A549 (cell line): Measurements from ENCODE around the gene KLB. TPM values are rescaled to one million over a fixed set of nuclear protein-coding genes. Genes with fewer than 3 reads are reported as not detected.
"Not testable (repeated sequence)": the region's sequence is repeated elsewhere in the genome, so short reads cannot be mapped to it uniquely, and the experiment has no call there.

Experiments used
- ATAC-seq, 2 experiments: fragments of 200-7000 bp in 1 of 2; fragments of >200 bp in 1 of 2; cut with Nextera tagmentation in 1 of 2; cut with Tn5 transposase in 1 of 2; 3 replicates each; pipeline versions ENCODE4 v1.8.0 to v1.9.1; 2018 to 2020; ENCODE audit warnings: mild to moderate bottlenecking in 1 of 2, moderate library complexity in 1 of 2
- CTCF ChIA-PET: fragments of 300-600 bp; sonication (Branson Sonifier 250); formaldehyde crosslinking; extraction: SDS; loops from one replicate; lab custom pipeline; 2021; ENCODE audit warnings: antibody characterized with exemption, inconsistent platforms; lab: Yijun Ruan, JAX
- POLR2A ChIA-PET: fragments of 350-600 bp; formaldehyde crosslinking; extraction: SDS; loops from one replicate; lab custom pipeline; 2021; ENCODE audit warnings: antibody characterized with exemption, inconsistent platforms; lab: Yijun Ruan, JAX
- DNase-seq, 2 experiments: peaks; one replicate each; pipeline versions ENCODE4 v3.0.0 to v3.0.0-alpha.2; 2011 to 2016; ENCODE audit warnings: low read depth in 1 of 2, low spot score in 1 of 2
- FAIRE-seq: peaks from 2 replicates; lab custom pipeline; 2011; peaks lifted over from hg19 to GRCh38; lab: Jason Lieb, UNC
- H3K27ac ChIP-seq, 2 experiments: fragments of >200 bp; sonication (Bioruptor Twin); formaldehyde crosslinking; 3 replicates each; pipeline ENCODE4 v1.5.1; 2016 to 2017
- H3K4me1 ChIP-seq: fragments of >200 bp; sonication (Bioruptor Twin); formaldehyde crosslinking; 3 replicates; pipeline ENCODE4 v1.6.1; 2016
- H3K4me2 ChIP-seq: fragments of >200 bp; sonication (Bioruptor Twin); formaldehyde crosslinking; 3 replicates; pipeline ENCODE4 v1.6.1; 2016
- H3K4me3 ChIP-seq: fragments of >200 bp; sonication (Bioruptor Twin); formaldehyde crosslinking; 3 replicates; pipeline ENCODE4 v1.5.1; 2016
- H3K9me3 ChIP-seq: fragments of >200 bp; sonication (Bioruptor Twin); formaldehyde crosslinking; 3 replicates; pipeline ENCODE4 v1.6.1; 2016
- ATOH8 ChIP-seq: fragments of 250-450 bp; sonication (Bioruptor Pico); IDR thresholded peaks from 2 replicates; pipeline ENCODE4 v1.5.0; 2020; ENCODE audit warnings: low read depth, mild to moderate bottlenecking, moderate library complexity
- BHLHE40 ChIP-seq: IDR thresholded peaks from 2 replicates; pipeline ENCODE4 v1.6.1; 2012; ENCODE audit warnings: low read depth, low read length, inconsistent platforms
- CBX8 ChIP-seq: fragments of 200-600 bp; sonication (generic); IDR thresholded peaks from 2 replicates; pipeline ENCODE4 v1.6.1; 2016
- CEBPB ChIP-seq, 2 experiments: fragments of >200 bp in 1 of 2; sonication (Bioruptor Twin) in 1 of 2; formaldehyde crosslinking in 1 of 2; IDR thresholded peaks; 2 replicates each; pipeline ENCODE4 v1.6.1; 2012 to 2016
- ESRRA ChIP-seq: fragments of 150-350 bp; IDR thresholded peaks from 2 replicates; pipeline ENCODE4 v1.6.1; 2014; ENCODE audit warnings: mild to moderate bottlenecking, low read length, borderline replicate concordance
- FOSB ChIP-seq: fragments of 250-450 bp; sonication (Bioruptor Pico); IDR thresholded peaks from 2 replicates; pipeline ENCODE4 v1.5.0; 2020; ENCODE audit warnings: mild to moderate bottlenecking, moderate library complexity
- FOXS1 ChIP-seq: fragments of 250-450 bp; sonication (Bioruptor Pico); IDR thresholded peaks from 2 replicates; pipeline ENCODE4 v1.5.0; 2020; ENCODE audit warnings: mild to moderate bottlenecking, moderate library complexity
- GATA3 ChIP-seq: IDR thresholded peaks from 2 replicates; pipeline ENCODE4 v1.6.1; 2012; ENCODE audit warnings: borderline replicate concordance
- HDAC2 ChIP-seq: fragments of 200-600 bp; sonication (generic); IDR thresholded peaks from 2 replicates; pipeline ENCODE4 v1.6.1; 2016
- HES2 ChIP-seq: fragments of >200 bp; sonication (Bioruptor Twin); formaldehyde crosslinking; IDR thresholded peaks from 2 replicates; pipeline ENCODE4 v1.6.1; 2016
- HOXA7 ChIP-seq: fragments of 250-450 bp; sonication (Bioruptor Pico); IDR thresholded peaks from 2 replicates; pipeline ENCODE4 v1.5.0; 2020; ENCODE audit warnings: mild to moderate bottlenecking, moderate library complexity
- HOXB5 ChIP-seq: fragments of 250-450 bp; sonication (Bioruptor Pico); IDR thresholded peaks from 2 replicates; pipeline ENCODE4 v1.5.0; 2020; ENCODE audit warnings: mild to moderate bottlenecking, moderate library complexity
- JUNB ChIP-seq: fragments of >200 bp; sonication (Bioruptor Twin); formaldehyde crosslinking; IDR thresholded peaks from 2 replicates; pipeline ENCODE4 v1.6.1; 2016
- MAFK ChIP-seq: fragments of 450-650 bp; IDR thresholded peaks from 2 replicates; pipeline ENCODE4 v1.6.1; 2014; ENCODE audit not compliant: partially characterized antibody
- MAX ChIP-seq: IDR thresholded peaks from 2 replicates; pipeline ENCODE4 v1.6.1; 2012
- MAZ ChIP-seq: fragments of 150-350 bp; IDR thresholded peaks from 2 replicates; pipeline ENCODE4 v1.6.1; 2014; ENCODE audit warnings: antibody characterized with exemption, low read depth, low read length, borderline replicate concordance
- NR3C1 ChIP-seq: fragments of >200 bp; sonication (Bioruptor Twin); formaldehyde crosslinking; IDR thresholded peaks from 3 replicates; pipeline ENCODE4 v1.6.1; 2017
- PHF8 ChIP-seq: fragments of 200-600 bp; sonication (generic); IDR thresholded peaks from 2 replicates; pipeline ENCODE4 v1.6.1; 2016; ENCODE audit warnings: low read depth, mild to moderate bottlenecking, antibody characterized with exemption, moderate library complexity, borderline replicate concordance
- POLR2A ChIP-seq: IDR thresholded peaks from 2 replicates; pipeline ENCODE4 v1.6.1; 2012; ENCODE audit warnings: mild to moderate bottlenecking, low read length
- SREBF2 ChIP-seq: fragments of 450-650 bp; IDR thresholded peaks from 2 replicates; pipeline ENCODE4 v1.6.1; 2014; ENCODE audit warnings: mild to moderate bottlenecking, moderate library complexity
- TP53 ChIP-seq: fragments of 250-450 bp; sonication (Bioruptor Pico); IDR thresholded peaks from 2 replicates; pipeline ENCODE4 v1.5.0; 2021; ENCODE audit warnings: mild to moderate bottlenecking, moderate library complexity
- ZNF302 ChIP-seq: fragments of 250-450 bp; sonication (Bioruptor Pico); IDR thresholded peaks from 2 replicates; pipeline ENCODE4 v1.9.0; 2021; ENCODE audit warnings: inconsistent platforms, mild to moderate bottlenecking, moderate library complexity
- WGBS: methylation state at CpG from one replicate; pipeline ENCODE4 v1.1.6; 2017; ENCODE audit errors: missing lambda C conversion rate; 5-methylcytosine and 5-hydroxymethylcytosine counted together
- polyA minus RNA-seq: library from RNA; depleted of rRNA, polyadenylated mRNA; stranded (reverse); fragments of >200 nt; gene quantifications from 2 replicates; pipeline ENCODE4 v1.2.3, GENCODE V29; 2011; rRNA and poly(A)+ RNA removed
- polyA plus RNA-seq, 4 experiments: library from polyadenylated mRNA; depleted of rRNA in 3 of 4; stranded (reverse); fragments of >200 nt; fragmentation: RNase III in 1 of 4; extraction: RNeasy Plus Mini Kit Qiagen cat#74134 plus additional on column Dnase treatment in 1 of 4; gene quantifications; 2 replicates in 3 of 4; 3 replicates in 1 of 4; pipeline ENCODE4 v1.2.3, GENCODE V29; 2011 to 2017
- TF ChIP-seq, protein P1 (sequence below): fragments of 150-350 bp; IDR thresholded peaks from 2 replicates; pipeline ENCODE4 v1.6.1; 2014; ENCODE audit warnings: low read depth, mild to moderate bottlenecking, low read length
- TF ChIP-seq, protein P2 (sequence below): fragments of 450-650 bp; IDR thresholded peaks from 2 replicates; pipeline ENCODE4 v1.6.1; 2014; ENCODE audit warnings: antibody characterized with exemption
- TF ChIP-seq, protein P3 (sequence below): fragments of >200 bp; sonication (Bioruptor Twin); formaldehyde crosslinking; IDR thresholded peaks from 3 replicates; pipeline ENCODE4 v1.6.1; 2016

The KLB gene
- polyA plus RNA-seq (2011; rRNA removed) = 0.87 and 0.97 TPM in 2 replicates
- 0.17 and 0.26 TPM in 2 replicates for polyA plus RNA-seq (2012; cell fraction: cytosol; rRNA removed)
- 0.51 and 0.62 TPM in 2 replicates for polyA plus RNA-seq (2012; cell fraction: nucleus; rRNA removed)
- 0.49 to 0.57 TPM (median 0.51 TPM) in 3 replicates for polyA plus RNA-seq (2017; fragmentation: RNase III; extraction: RNeasy Plus Mini Kit Qiagen cat#74134 plus additional on column Dnase treatment)
- polyA minus RNA-seq = 0.45 and 0.49 TPM in 2 replicates

- CTCF ChIA-PET = interaction anchor here (1.1 kb wide), 1 partner anchor 21 kb away, joined by 4 read pairs; no protein-coding TSS in a partner anchor
These were observed at the start of gene KLB for GRCh38 chr4:39406763-39407583. KLB (plus strand) TSS chr4:39406930; CDS start chr4:39406950, 20 bp downstream.

GRCh38 chr4:39357002-39357401 lies 49.7 kb upstream of the KLB start:
- FAIRE-seq = no peak
- CTCF ChIA-PET = no interaction called here
- WGBS = 88% methylated on average over 1 of the region's 1 CpG
- H3K4me3 ChIP-seq = no peak overlapping the region
- H3K9me3 ChIP-seq = no peaks in the 10 kb centered on the region
- TF ChIP-seq, protein P1, sequence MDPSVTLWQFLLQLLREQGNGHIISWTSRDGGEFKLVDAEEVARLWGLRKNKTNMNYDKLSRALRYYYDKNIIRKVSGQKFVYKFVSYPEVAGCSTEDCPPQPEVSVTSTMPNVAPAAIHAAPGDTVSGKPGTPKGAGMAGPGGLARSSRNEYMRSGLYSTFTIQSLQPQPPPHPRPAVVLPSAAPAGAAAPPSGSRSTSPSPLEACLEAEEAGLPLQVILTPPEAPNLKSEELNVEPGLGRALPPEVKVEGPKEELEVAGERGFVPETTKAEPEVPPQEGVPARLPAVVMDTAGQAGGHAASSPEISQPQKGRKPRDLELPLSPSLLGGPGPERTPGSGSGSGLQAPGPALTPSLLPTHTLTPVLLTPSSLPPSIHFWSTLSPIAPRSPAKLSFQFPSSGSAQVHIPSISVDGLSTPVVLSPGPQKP = no peak
- TF ChIP-seq, protein P2, sequence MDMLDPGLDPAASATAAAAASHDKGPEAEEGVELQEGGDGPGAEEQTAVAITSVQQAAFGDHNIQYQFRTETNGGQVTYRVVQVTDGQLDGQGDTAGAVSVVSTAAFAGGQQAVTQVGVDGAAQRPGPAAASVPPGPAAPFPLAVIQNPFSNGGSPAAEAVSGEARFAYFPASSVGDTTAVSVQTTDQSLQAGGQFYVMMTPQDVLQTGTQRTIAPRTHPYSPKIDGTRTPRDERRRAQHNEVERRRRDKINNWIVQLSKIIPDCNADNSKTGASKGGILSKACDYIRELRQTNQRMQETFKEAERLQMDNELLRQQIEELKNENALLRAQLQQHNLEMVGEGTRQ = no peak
- TF ChIP-seq NR3C1 (no peak), TP53 (no peak), ZNF302 (CRISPR knock-in tag) (no peak), ESRRA (no peak), MAZ (no peak), FOSB (CRISPR knock-in tag) (no peak), HOXA7 (CRISPR knock-in tag) (no peak)
- TF ChIP-seq, all 56 proteins: peak for 0
- H3K4me2 ChIP-seq = no peak overlapping the region
- no peak overlapping the region for H3K27ac ChIP-seq
- ATAC-seq (no peak), DNase-seq (no peak)
- POLR2A ChIA-PET = interaction anchor here (1.3 kb wide), 1 partner anchor 9 kb away, joined by 4 read pairs; the partner anchor contains the start of gene RFC1
- H3K4me1 ChIP-seq = peaks cover 22% of the 10 kb centered on the region; the same call in 2 of the 3 replicates

More at GRCh38 chr4:39406763-39407583, at the start of gene KLB:
- DNase-seq = peak; percentile 22 to 59
- Histone ChIP-seq H3K4me3 (peak within 1 kb of the TSS; percentile 36), H3K4me1 (peaks cover 15% of the 10 kb centered on the region; the same call in 2 of the 3 replicates), H3K27ac (peak within 1 kb of the TSS in 1 of 2 experiments; percentile 26; a peak in 1 of 6 replicates), H3K4me2 (peak within 1 kb of the TSS; percentile 91), H3K9me3 (no peaks in the 10 kb centered on the region)
- ATAC-seq = peak; percentile 76 to 78
- WGBS = 25% methylated on average over 12 of the region's 12 CpGs
- POLR2A ChIA-PET = no interaction called here
- FAIRE-seq = no peak
- TF ChIP-seq SREBF2 (no peak), FOXS1 (CRISPR knock-in tag) (no peak), PHF8 (no peak), JUNB (no peak), ATOH8 (no peak), BHLHE40 (no peak), GATA3 (no peak), HES2 (no peak), CBX8 (no peak), MAFK (no peak), CEBPB (IDR thresholded peaks at IDR 0.05) (no peak), HOXB5 (CRISPR knock-in tag) (no peak), MAX (no peak), HDAC2 (no peak), POLR2A (no peak)
- TF ChIP-seq, protein P3, sequence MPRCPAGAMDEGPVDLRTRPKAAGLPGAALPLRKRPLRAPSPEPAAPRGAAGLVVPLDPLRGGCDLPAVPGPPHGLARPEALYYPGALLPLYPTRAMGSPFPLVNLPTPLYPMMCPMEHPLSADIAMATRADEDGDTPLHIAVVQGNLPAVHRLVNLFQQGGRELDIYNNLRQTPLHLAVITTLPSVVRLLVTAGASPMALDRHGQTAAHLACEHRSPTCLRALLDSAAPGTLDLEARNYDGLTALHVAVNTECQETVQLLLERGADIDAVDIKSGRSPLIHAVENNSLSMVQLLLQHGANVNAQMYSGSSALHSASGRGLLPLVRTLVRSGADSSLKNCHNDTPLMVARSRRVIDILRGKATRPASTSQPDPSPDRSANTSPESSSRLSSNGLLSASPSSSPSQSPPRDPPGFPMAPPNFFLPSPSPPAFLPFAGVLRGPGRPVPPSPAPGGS = no peak

DNA sequence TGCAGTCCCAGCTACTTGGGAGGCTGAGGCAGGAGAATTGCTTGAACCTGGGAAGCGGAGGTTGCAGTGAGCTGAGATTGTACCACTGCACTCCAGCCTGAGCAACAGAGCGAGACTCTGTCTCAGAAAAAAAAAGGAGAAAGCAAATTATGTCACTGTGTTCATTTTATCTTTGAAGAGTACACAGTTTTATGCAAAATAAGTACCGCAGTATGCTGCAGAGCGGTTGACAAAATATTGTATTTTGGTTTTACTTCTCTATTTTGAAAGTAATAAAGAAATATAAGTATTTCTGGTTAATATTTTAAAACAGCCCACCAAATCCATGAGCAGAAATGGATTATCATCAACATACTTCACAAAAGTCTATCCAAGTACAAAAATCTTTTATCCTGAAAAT lies 46.1 kb upstream of the KLB start:
- WGBS = 96% methylated on average over 4 of the region's 4 CpGs
- H3K4me2 ChIP-seq, H3K27ac ChIP-seq, ATAC-seq, CTCF ChIA-PET, POLR2A ChIA-PET, H3K9me3 ChIP-seq, FAIRE-seq, DNase-seq, H3K4me3 ChIP-seq: not testable (repeated sequence)
- peaks cover 10% of the 10 kb centered on the region; the same call in 1 of the 3 replicates for H3K4me1 ChIP-seq
